DMS 273 (cell line): ENCODE results near the gene LCE7A.
A peak's percentile ranks its signal among the peaks of the same experiment; 100 is the strongest.

Experiments used
- DNase-seq: peaks from one replicate; lab custom pipeline; 2025; ENCODE audit not compliant: unreplicated experiment; lab: John Stamatoyannopoulos, UW

LCE7A gene

GRCh38 chr1:152859696-152860095 is at the start of gene LCE7A:
Gene LCE7A (plus strand): TSS chr1:152859996. CDS start chr1:152860698, 702 bp downstream.
- DNase-seq, result no peak

GRCh38 chr1:152811050-152811449 is 48.7 kb upstream of the LCE7A start:
- no peak for DNase-seq

GRCh38 chr1:152811671-152812070 is 48.1 kb upstream of the LCE7A start, which contains the start of gene LCE1B:
Gene LCE1B (plus strand): TSS chr1:152811971. CDS start chr1:152812447, 476 bp downstream.
- no peak for DNase-seq

DNA sequence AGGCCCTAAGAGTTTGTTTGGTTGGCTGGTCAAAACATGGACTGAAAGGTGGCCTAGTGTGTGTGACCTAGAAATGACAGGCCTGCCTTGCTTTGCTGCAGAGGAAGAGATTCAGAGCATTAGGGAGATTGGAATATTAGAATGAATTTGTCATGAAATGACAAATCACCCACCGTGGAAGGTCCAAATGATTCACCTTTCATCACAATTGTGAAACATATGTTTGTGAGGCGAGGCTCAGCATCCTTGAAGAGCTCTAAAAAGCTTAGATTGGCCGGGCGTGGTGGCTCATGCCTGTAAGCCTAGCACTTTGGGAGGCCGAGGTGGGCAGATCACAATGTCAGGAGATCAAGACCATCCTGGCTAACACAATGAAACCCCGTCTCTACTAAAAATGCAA is 42.5 kb upstream of the LCE7A start:
- no peak for DNase-seq

DNA sequence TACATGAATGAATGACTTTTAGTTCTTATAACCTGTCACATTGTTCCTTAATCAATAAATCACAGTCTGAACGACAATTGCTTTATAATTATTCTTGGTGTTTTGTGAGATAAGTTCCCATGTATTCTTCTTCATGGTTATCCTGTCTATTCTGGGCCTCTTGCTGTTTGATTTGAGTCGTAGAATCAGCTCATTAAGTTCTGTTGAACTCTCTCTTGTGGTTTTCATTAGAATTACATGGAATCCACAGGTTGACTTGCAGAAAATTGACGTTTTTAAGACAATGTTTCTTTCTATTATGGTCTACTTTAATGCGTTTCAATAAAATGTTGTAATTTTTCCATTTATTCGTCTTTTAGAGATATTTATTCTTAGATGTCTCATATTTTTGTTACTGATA is 36.5 kb upstream of the LCE7A start:
- no peak for DNase-seq

GRCh38 chr1:152824964-152825363 is 34.8 kb upstream of the LCE7A start:
- DNase-seq, result no peak

GRCh38 chr1:152827173-152827572 is 32.6 kb upstream of the LCE7A start, which contains the start of gene LCE1A:
Gene LCE1A (plus strand): TSS chr1:152827473. CDS start chr1:152827473, 0 bp downstream.
- DNase-seq, result no peak

DNA sequence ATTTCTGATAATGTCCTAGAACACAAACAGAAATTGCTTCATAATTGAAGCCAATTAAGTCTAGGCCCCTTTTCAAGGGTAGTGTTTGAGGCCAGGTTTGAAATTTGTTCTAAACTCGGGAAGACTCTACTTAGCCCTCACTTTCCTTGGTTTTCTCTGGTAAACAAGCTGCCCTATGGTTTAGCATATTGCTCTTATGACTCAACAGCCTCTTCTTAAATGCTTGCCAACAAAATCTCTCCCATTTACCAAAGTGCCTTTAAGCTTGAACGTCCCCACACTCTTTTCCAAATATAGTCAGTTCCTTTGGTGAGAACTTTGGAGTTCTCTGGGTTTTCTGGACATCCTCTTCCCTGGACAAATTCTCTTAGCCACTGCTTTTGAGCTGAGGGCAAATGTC is 22.9 kb upstream of the LCE7A start:
- DNase-seq, result no peak

GRCh38 chr1:152842556-152842955 is 17.2 kb upstream of the LCE7A start, which contains the start of gene LCE6A:
Gene LCE6A (plus strand): TSS chr1:152842856. CDS start chr1:152843521, 665 bp downstream.
- no peak for DNase-seq

GRCh38 chr1:152855661-152856060 is 4.1 kb upstream of the LCE7A start:
- DNase-seq, result no peak

DNA sequence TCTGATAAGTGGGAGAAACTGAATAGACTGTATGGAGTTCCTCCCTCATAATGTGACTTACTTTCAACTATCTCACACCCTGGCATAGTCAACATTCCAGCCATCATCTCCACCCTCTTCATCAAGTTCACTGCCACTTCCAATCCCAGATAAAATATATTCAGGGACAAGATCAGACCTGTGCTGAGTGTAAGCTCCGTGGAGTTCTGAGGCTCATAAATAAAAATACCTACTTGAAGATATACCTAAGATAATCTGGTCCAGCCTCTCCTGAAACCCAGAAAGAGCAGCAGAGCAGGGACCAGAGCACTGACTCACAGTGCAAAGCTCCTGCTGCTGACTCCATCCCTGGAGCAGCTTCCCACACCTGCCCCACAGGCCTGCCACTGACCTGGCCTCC is 1.7 kb upstream of the LCE7A start:
- DNase-seq, result no peak

DNA sequence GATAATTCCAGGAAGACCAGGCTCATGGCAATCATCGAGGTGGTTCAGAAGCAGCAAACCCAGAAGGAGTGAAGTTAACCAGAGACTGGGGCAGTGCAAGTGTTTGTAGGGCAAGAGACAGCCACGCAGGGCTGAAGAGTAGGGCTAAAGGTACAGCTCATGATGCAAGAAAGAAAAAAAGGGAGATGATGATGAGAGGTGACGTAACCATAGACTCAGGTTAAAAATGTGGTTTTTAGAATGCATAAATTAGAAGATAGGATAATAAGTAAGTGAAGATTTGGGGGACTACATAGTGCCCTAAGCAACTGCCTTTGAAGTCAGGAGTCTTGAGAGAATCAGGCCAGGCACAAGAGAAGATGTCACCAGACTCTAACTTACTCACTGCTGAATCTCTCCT is 333 bp downstream of the LCE7A start:
- DNase-seq, result no peak

GRCh38 chr1:152861374-152861773 is 1.6 kb downstream of the LCE7A start:
- DNase-seq, result no peak

DNA sequence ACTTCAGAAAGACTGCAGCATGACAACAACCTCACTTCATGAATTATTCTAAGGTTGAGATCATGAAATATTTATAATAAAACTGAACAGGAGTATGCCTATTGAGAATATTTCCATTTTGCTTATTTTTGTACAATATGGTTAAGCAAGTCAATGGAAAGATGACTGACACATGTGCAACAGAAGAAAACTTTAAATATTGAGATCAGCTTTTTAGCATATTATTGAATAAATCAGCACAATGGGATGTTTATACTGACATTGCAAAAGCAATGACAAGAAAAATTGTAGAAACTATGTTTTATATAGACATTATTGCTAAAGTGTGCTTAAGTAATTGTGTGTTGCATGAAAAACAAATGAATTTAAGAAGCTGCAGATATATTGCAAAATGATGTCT is 4.6 kb downstream of the LCE7A start:
- DNase-seq, result no peak

- no peak for DNase-seq
These were observed 6.5 kb downstream of the LCE7A start for GRCh38 chr1:152866321-152866720.

GRCh38 chr1:152869808-152870419 is 10.1 kb downstream of the LCE7A start:
- peak; percentile 83 for DNase-seq

DNA sequence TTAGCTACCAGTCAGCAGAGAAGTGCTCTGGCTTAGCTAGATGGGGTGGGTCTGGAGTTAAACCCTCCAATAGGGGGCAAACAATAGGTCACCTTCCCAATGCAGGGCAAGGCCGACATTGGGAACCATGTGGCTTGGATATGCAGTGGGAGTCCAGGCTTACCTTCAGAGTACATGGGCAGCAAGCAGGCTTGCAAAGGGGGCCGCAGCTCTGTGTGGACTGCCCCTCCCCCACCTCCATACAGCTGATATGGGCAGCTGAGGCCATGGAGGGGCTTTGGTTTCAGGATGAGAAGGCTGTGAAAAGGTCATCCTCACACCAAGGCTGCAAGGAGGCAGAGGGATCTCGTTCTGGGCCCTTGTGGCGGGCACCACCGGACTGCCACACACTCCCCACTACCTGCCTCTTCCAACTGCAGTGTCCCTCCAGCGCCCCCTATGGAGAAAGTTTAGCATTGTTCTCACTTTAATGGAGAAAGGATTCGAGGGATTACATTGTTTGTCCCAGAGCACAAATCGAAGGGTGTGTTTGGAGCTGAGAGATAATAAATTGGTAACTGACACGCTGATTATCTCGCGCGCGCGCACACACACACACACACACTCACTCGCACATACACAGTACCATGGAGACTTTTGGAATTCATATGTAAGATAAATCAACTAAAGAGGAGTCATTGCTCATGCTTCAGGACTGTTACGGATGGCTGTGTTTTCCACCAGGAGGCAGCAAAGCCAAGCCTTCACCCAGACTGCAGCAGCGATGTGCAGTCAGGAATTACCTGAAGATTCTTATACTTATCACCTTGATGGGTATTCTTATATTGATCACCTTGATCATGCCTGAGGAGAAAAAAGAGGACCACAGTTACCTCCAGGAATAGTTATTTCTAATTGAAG is 11.3 kb downstream of the LCE7A start:
- DNase-seq, result peak; percentile 22

GRCh38 chr1:152871731-152872126 is 11.9 kb downstream of the LCE7A start:
- no peak for DNase-seq

- DNase-seq, result no peak
These were observed 13.7 kb downstream of the LCE7A start for GRCh38 chr1:152873495-152873894.

GRCh38 chr1:152876827-152877226 is 17.0 kb downstream of the LCE7A start:
- DNase-seq, result no peak

- DNase-seq, result peak; percentile 31
These were observed 18.2 kb downstream of the LCE7A start, which contains the start of gene SMCP for GRCh38 chr1:152878042-152878441. Gene SMCP (plus strand): TSS chr1:152878322. CDS start chr1:152884423, 6,101 bp downstream.
